ENCODE results near the gene C19orf81. TPM values are rescaled to one million over a fixed set of nuclear protein-coding genes. Genes with fewer than 3 reads are reported as not detected.
A peak's percentile ranks its signal among the peaks of the same experiment; 100 is the strongest.

The C19orf81 gene
- total RNA-seq, 4 donors from 2014 or later: not detected

DNA sequence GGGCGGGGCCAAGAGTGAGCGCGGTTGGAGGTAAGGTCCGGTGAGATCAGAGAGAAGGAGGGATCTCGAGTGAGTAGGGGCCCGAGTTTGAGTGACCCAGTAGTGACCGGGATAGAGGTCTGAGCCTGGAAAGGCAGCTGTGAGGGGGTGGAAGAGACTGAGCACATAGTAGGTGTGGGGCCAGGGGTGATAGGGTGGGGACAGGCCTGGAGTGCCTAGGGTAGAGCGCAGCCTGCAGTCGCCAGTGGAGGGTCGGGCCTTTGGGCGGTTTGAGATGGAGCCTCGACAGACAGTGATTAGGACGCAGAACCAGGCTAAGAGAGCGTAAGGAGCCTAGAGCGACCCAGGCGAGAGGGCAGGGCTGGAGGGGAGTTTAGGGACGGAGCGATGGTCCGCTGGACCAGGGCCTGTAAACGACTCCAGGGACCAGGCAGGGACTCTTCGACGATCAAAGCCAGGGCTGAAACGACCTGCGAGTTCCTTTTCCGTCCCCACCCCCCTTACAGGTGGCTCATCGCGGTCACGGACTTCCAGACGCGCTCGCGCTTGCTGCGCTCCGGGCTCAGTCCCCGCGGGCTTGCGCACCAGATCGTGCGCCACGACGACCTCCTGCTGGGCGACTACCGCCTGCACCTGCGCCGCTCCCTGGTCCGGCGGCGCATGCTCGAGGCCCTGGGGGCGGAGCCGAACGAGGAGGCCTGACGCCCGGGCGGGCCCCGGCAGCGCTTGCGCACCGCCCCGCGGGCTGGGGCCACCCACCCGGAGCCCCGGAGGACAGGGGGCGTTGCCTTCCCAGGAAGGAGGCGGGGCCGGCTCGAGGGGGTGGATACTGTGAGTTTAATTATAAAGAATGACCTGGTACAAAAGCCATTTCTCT, 9.4 kb downstream of the C19orf81 start:
- peak; percentile 14 to 78 for TF ChIP-seq POLR2A (IDR thresholded peaks at IDR 0.05)
- TF ChIP-seq, protein P1, sequence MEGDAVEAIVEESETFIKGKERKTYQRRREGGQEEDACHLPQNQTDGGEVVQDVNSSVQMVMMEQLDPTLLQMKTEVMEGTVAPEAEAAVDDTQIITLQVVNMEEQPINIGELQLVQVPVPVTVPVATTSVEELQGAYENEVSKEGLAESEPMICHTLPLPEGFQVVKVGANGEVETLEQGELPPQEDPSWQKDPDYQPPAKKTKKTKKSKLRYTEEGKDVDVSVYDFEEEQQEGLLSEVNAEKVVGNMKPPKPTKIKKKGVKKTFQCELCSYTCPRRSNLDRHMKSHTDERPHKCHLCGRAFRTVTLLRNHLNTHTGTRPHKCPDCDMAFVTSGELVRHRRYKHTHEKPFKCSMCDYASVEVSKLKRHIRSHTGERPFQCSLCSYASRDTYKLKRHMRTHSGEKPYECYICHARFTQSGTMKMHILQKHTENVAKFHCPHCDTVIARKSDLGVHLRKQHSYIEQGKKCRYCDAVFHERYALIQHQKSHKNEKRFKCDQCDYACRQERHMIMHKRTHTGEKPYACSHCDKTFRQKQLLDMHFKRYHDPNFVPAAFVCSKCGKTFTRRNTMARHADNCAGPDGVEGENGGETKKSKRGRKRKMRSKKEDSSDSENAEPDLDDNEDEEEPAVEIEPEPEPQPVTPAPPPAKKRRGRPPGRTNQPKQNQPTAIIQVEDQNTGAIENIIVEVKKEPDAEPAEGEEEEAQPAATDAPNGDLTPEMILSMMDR (IDR thresholded peaks at IDR 0.05): peak in 1 of 4 experiments; percentile 26
- peaks cover 5 to 14% of the 10 kb centered on the region in 2 donors for H3K27me3 ChIP-seq
- intact Hi-C loops (cut with DNase I; ENCODE audit: low total_unique reads): no loop called here
- H3K27ac ChIP-seq: peak overlapping the region in 1 of 2 donors; percentile 26
- H3K4me1 ChIP-seq: no peaks in the 10 kb centered on the region
- no peaks in the 10 kb centered on the region for H3K36me3 ChIP-seq
- H3K9me3 ChIP-seq: no peaks in the 10 kb centered on the region
- no peak overlapping the region for H3K4me3 ChIP-seq
- peak; percentile 21 to 23 for DNase-seq

DNA sequence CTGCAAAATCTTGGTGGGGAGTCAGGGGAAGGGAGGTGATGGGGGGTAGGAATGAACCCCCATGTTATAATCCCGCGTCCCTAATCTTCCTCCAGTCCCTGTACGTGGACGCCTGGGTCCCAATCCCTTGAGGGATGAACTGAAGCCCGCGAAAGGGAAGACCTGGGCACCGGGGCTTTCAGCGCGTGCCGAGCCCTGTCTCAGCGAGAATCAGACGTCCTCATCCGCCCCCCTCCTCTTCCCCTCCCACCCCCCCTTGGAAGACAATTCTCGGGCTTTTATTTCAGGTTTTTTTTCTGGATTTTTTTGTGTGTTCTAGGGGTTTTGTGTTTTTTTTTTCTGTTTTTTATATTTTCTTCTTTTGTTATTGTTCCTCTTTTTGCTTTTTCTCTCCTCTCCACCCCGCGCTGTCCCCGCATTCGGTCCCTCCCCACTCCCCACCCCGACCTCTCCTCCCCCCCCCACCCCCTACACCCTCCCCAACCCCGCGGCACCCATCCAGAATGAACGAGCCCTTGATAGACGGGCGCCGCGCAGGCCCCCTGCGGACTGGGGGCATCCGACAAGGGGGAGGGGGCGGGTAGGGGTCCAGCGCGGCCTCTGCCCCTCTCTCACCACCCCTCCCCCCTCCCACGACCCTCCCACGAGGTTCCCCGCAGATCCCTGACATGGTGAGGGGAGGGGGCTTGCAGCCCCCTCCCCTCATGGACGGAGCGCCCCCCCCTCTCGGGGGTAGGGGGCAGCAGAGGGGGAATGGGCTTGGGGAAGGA, 10.3 kb downstream of the C19orf81 start:
- Histone ChIP-seq H3K9me3 (no peaks in the 10 kb centered on the region), H3K36me3 (no peaks in the 10 kb centered on the region), H3K4me1 (no peaks in the 10 kb centered on the region), H3K4me3 (no peak overlapping the region), H3K27me3 (peaks cover 5 to 14% of the 10 kb centered on the region in 2 donors), H3K27ac (no peak overlapping the region)
- no peak for DNase-seq
- no peak for TF ChIP-seq POLR2A (IDR thresholded peaks at IDR 0.05)
- TF ChIP-seq, protein P1 (IDR thresholded peaks at IDR 0.05): no peak
- intact Hi-C loops (cut with DNase I; ENCODE audit: low total_unique reads): no loop called here

DNA sequence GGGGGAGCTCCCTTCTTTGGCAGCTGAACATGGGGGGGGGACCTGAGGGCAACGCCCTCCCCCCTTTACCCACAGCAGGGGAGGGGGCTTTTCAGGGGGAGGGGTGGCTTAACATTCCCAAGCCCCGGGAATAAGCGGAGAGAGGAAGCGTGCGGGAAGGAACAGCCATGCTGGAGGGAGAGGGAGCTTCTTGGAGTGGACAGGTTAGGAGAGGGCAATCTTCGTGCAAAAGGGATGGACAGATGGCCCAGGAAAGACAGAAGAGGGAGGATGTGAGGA, 10.8 kb downstream of the C19orf81 start:
- DNase-seq: no peak
- Histone ChIP-seq H3K4me3 (no peak overlapping the region), H3K27ac (no peak overlapping the region), H3K4me1 (no peaks in the 10 kb centered on the region), H3K36me3 (no peaks in the 10 kb centered on the region), H3K27me3 (peaks cover 5 to 14% of the 10 kb centered on the region in 2 donors), H3K9me3 (no peaks in the 10 kb centered on the region)
- intact Hi-C loops (cut with DNase I; ENCODE audit: low total_unique reads): no loop called here
- no peak for TF ChIP-seq POLR2A (IDR thresholded peaks at IDR 0.05)
- TF ChIP-seq, protein P1 (IDR thresholded peaks at IDR 0.05): no peak

DNA sequence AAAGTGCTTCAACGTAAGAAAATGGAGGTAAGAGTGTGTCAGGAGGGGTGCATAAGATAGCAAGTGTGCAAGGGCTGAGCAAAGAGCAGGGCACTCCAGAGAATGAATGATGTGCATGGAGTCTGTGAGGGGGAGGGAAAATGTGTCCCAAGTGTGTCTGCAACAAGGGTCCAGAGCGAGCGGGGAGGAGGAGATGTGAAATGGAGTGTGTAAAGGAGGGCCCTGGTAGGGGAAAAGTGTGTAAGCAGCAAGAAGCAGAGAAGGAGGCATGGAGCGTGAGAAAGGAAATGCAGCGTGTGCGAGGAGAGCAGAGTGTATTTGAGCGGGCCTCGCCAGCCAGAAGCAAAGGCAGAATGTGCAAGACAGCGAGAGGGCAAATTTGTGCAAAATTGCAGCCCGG, 11.8 kb downstream of the C19orf81 start:
- no peak overlapping the region for H3K27ac ChIP-seq
- peaks cover 7 to 16% of the 10 kb centered on the region in 2 donors for H3K27me3 ChIP-seq
- intact Hi-C loops (cut with DNase I; ENCODE audit: low total_unique reads): no loop called here
- peaks cover 0 to under 1% of the 10 kb centered on the region in 2 donors for H3K4me1 ChIP-seq
- no peaks in the 10 kb centered on the region for H3K9me3 ChIP-seq
- no peak overlapping the region for H3K4me3 ChIP-seq
- TF ChIP-seq, protein P1 (IDR thresholded peaks at IDR 0.05): no peak
- DNase-seq: no peak
- H3K36me3 ChIP-seq: no peaks in the 10 kb centered on the region
